Measurements from ENCODE around the gene DYNC1LI1. TPM values are rescaled to one million over a fixed set of nuclear protein-coding genes. Genes with fewer than 3 reads are reported as not detected.

The DYNC1LI1 gene
- total RNA-seq, 2 donors from 2014 or later: 41.6 to 42.5 TPM

GRCh38 chr3:32499585-32499984, 71.1 kb downstream of the DYNC1LI1 start:
- Histone ChIP-seq H3K27ac (ENCODE audit: low read depth, low read length) (no peak overlapping the region), H3K36me3 (ENCODE audit: control insufficient read depth, insufficient read depth, low read length) (no peaks in the 10 kb centered on the region), H3K9ac (ENCODE audit: extremely low read depth, low read length, poor library complexity, severe bottlenecking) (no peak overlapping the region), H3K9me3 (ENCODE audit: control insufficient read depth, low read length) (no peaks in the 10 kb centered on the region), H3K4me3 (ENCODE audit: low read length) (peak overlapping the region; percentile 10), H3K27me3 (ENCODE audit: control insufficient read depth, insufficient read depth, low read length, poor library complexity, severe bottlenecking) (no peaks in the 10 kb centered on the region), H3K4me1 (ENCODE audit: control insufficient read depth, insufficient read depth, low read length) (peaks cover 9% of the 10 kb centered on the region)
- 98% methylated on average over 2 of the region's 2 CpGs; no CpG with 5 or more reads in 1 of the 2 experiments for WGBS, 2 experiments (ENCODE audit: insufficient coverage in 1 of 2, insufficient read length in 1 of 2)
- H3K9me3 Mint-ChIP-seq: no peaks in the 10 kb centered on the region
- H3K4me3 Mint-ChIP-seq: no peak overlapping the region
- H3K36me3 Mint-ChIP-seq (ENCODE audit: low read depth): peaks cover 9% of the 10 kb centered on the region
- no peaks in the 10 kb centered on the region for H3K27me3 Mint-ChIP-seq (ENCODE audit: insufficient read depth)
- DNase-seq: no peak
- peaks cover 30% of the 10 kb centered on the region for H3K4me1 Mint-ChIP-seq
- no peak for TF ChIP-seq CTCF (conservative IDR thresholded peaks at IDR 0.05)
- no peak overlapping the region for H3K27ac Mint-ChIP-seq

GRCh38 chr3:32498992-32499391, 71.7 kb downstream of the DYNC1LI1 start:
- TF ChIP-seq CTCF (conservative IDR thresholded peaks at IDR 0.05): no peak
- DNase-seq: no peak
- no peaks in the 10 kb centered on the region for H3K27me3 Mint-ChIP-seq (ENCODE audit: insufficient read depth)
- no peak overlapping the region for H3K27ac Mint-ChIP-seq
- Histone ChIP-seq H3K27me3 (ENCODE audit: control insufficient read depth, insufficient read depth, low read length, poor library complexity, severe bottlenecking) (no peaks in the 10 kb centered on the region), H3K9ac (ENCODE audit: extremely low read depth, low read length, poor library complexity, severe bottlenecking) (no peak overlapping the region), H3K4me1 (ENCODE audit: control insufficient read depth, insufficient read depth, low read length) (peaks cover 9% of the 10 kb centered on the region), H3K4me3 (ENCODE audit: low read length) (no peak overlapping the region), H3K27ac (ENCODE audit: low read depth, low read length) (no peak overlapping the region), H3K36me3 (ENCODE audit: control insufficient read depth, insufficient read depth, low read length) (no peaks in the 10 kb centered on the region), H3K9me3 (ENCODE audit: control insufficient read depth, low read length) (no peaks in the 10 kb centered on the region)
- peaks cover 9% of the 10 kb centered on the region for H3K36me3 Mint-ChIP-seq (ENCODE audit: low read depth)
- H3K4me3 Mint-ChIP-seq: no peak overlapping the region
- peaks cover 30% of the 10 kb centered on the region for H3K4me1 Mint-ChIP-seq
- no peaks in the 10 kb centered on the region for H3K9me3 Mint-ChIP-seq
- WGBS, 2 experiments (ENCODE audit: insufficient coverage in 1 of 2, insufficient read length in 1 of 2): 93 to 100% methylated on average over 2 to 3 of the region's 3 CpGs

- H3K4me1 Mint-ChIP-seq: peaks cover 30% of the 10 kb centered on the region
- no peak for TF ChIP-seq CTCF (conservative IDR thresholded peaks at IDR 0.05)
- H3K9me3 Mint-ChIP-seq: no peaks in the 10 kb centered on the region
- no peaks in the 10 kb centered on the region for H3K27me3 Mint-ChIP-seq (ENCODE audit: insufficient read depth)
- Histone ChIP-seq H3K4me3 (ENCODE audit: low read length) (no peak overlapping the region), H3K36me3 (ENCODE audit: control insufficient read depth, insufficient read depth, low read length) (no peaks in the 10 kb centered on the region), H3K27me3 (ENCODE audit: control insufficient read depth, insufficient read depth, low read length, poor library complexity, severe bottlenecking) (no peaks in the 10 kb centered on the region), H3K4me1 (ENCODE audit: control insufficient read depth, insufficient read depth, low read length) (peaks cover 9% of the 10 kb centered on the region), H3K9me3 (ENCODE audit: control insufficient read depth, low read length) (no peaks in the 10 kb centered on the region), H3K27ac (ENCODE audit: low read depth, low read length) (no peak overlapping the region), H3K9ac (ENCODE audit: extremely low read depth, low read length, poor library complexity, severe bottlenecking) (no peak overlapping the region)
- H3K36me3 Mint-ChIP-seq (ENCODE audit: low read depth): peaks cover 9% of the 10 kb centered on the region
- H3K27ac Mint-ChIP-seq: no peak overlapping the region
- WGBS, 2 experiments (ENCODE audit: insufficient coverage in 1 of 2, insufficient read length in 1 of 2): 97% methylated on average over 2 of the region's 3 CpGs; no CpG with 5 or more reads in 1 of the 2 experiments
- no peak for DNase-seq
- no peak overlapping the region for H3K4me3 Mint-ChIP-seq
These were observed 72.4 kb downstream of the DYNC1LI1 start for GRCh38 chr3:32498252-32498651.

Data from endodermal cell (in vitro differentiated cells).